Measurements from ENCODE around the gene CCT6A.
"Not testable (repeated sequence)": the region's sequence is repeated elsewhere in the genome, so short reads cannot be mapped to it uniquely, and the experiment has no call there.

CCT6A gene

DNA sequence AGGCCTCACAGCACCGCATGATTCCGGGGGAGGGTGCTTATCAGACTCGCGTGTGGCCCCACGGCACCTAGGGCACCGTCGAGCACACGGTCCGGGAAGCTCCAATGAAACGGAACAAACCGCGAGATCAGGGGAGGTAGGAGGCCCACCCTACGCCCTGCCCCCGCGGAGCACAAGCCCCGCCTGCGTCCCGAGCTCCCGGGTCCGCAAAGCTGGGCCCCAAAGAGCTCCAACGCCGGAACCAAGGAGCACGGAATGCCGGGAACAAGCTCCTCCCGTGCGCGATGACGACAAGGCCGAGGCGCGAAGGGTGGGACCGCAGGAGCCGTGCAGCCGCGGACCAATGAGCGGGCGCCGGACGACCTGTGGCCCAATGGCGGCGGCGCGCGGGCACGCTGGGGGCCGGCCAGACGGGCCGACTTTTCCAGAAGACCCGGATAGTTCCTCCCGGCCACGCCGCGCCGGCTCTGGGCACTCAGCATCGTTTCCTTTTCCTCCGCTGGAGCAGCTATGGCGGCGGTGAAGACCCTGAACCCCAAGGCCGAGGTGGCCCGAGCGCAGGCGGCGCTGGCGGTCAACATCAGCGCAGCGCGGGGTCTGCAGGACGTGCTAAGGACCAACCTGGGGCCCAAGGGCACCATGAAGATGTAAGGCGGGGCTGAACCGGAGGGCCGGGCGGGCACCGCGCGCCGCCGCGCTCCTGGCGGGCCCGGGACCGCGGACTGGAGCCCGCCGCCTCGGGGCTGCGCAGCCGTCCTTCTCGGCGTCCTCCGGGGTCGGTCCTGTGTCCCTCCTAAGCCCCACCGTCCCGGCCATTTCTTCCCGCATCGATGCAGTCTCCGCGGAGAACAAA, at the start of gene CCT6A, which contains the start of gene PSPH:
Gene CCT6A (plus strand): TSS at position 427 of the 853 bp plus-strand sequence. CDS start 84 bp downstream, at position 511.
Gene PSPH (minus strand): TSS at position 106 of the 853 bp plus-strand sequence. CDS start 30,232 bp downstream, outside the sequence.
- DNase-seq (ENCODE audit: low read depth) = peak; percentile 97
- H3K4me3 ChIP-seq (ENCODE audit: control insufficient read depth, low read depth, low read length) = peak within 1 kb of the TSS; percentile 94
- TF ChIP-seq, protein P1, sequence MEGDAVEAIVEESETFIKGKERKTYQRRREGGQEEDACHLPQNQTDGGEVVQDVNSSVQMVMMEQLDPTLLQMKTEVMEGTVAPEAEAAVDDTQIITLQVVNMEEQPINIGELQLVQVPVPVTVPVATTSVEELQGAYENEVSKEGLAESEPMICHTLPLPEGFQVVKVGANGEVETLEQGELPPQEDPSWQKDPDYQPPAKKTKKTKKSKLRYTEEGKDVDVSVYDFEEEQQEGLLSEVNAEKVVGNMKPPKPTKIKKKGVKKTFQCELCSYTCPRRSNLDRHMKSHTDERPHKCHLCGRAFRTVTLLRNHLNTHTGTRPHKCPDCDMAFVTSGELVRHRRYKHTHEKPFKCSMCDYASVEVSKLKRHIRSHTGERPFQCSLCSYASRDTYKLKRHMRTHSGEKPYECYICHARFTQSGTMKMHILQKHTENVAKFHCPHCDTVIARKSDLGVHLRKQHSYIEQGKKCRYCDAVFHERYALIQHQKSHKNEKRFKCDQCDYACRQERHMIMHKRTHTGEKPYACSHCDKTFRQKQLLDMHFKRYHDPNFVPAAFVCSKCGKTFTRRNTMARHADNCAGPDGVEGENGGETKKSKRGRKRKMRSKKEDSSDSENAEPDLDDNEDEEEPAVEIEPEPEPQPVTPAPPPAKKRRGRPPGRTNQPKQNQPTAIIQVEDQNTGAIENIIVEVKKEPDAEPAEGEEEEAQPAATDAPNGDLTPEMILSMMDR (conservative IDR thresholded peaks at IDR 0.05; ENCODE audit: control insufficient read depth, insufficient read depth, low read depth, low read length) = no peak

- H3K4me3 ChIP-seq (ENCODE audit: control insufficient read depth, low read depth, low read length) = no peak overlapping the region
- DNase-seq (ENCODE audit: low read depth) = no peak
- TF ChIP-seq, protein P1 (conservative IDR thresholded peaks at IDR 0.05; ENCODE audit: control insufficient read depth, insufficient read depth, low read depth, low read length) = no peak
These were observed 47.8 kb upstream of the CCT6A start for GRCh38 chr7:56003749-56004148.

DNA sequence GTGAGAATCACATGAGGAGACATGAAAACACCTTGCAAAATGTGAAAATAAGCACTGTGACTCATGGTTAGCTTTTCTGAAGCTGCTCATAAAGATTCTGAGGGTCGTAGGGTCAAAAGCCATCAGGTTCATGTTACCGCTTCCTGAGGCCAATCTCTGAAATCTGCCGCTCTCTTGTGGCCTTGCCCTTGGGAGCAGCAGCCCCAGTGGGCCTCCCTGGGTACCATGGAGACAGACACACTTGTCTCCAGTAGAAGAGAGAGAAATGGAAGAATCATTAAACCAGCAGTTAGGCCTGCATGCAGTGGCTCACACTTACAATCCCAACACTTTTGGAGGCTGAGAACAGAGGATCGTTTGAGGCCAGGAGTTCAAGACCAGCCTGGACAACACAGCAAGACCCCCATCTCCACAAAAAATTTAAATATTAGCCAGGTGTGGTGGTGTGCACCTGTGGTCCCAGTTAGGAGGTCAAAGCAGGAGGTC, 44.4 kb upstream of the CCT6A start:
- TF ChIP-seq, protein P1 (conservative IDR thresholded peaks at IDR 0.05; ENCODE audit: control insufficient read depth, insufficient read depth, low read depth, low read length) = no peak
- no peak overlapping the region for H3K4me3 ChIP-seq (ENCODE audit: control insufficient read depth, low read depth, low read length)
- DNase-seq (ENCODE audit: low read depth) = no peak

DNA sequence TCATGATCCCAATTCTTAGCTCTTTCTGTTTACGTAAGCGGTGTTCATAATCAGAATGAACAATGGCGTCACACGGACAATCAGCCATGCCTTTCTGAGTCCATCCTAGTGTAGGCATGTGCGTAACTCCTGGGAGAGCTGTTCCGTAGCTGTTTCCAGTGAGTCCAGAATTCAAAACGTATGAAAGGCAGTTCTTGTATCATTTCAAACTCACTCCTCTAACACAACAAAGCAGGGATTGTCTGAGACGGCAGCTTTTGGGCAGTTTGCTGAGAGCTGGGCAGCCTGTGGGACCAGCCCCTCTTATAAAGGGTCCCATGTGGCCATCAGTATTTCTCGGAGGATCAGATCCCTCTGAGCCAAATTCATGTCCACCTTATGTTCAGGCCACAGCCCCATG, 43.7 kb upstream of the CCT6A start:
- no peak for DNase-seq (ENCODE audit: low read depth)
- TF ChIP-seq, protein P1 (conservative IDR thresholded peaks at IDR 0.05; ENCODE audit: control insufficient read depth, insufficient read depth, low read depth, low read length) = no peak
- H3K4me3 ChIP-seq (ENCODE audit: control insufficient read depth, low read depth, low read length) = no peak overlapping the region

DNA sequence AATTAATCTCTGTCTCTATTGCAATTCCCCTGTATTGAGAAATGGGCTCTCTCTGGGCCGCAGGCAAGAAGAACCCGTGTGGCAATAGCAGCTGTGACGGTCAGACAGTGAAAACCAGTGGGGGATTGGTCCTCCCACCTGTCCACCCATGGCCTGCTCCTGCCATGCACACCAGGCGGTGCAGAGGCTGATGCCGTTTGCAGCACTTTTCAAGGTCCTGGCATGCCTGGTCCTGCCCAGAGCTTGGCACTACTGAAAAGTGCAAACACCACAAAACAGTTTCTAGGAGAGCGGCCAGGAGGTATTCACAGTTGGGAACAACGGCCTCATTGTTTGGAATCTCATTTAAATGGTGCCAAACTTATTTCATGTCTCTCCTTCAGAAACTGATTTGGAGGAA, 41.9 kb upstream of the CCT6A start:
- no peak overlapping the region for H3K4me3 ChIP-seq (ENCODE audit: control insufficient read depth, low read depth, low read length)

GRCh38 chr7:56017015-56017414, 34.5 kb upstream of the CCT6A start:
- H3K4me3 ChIP-seq (ENCODE audit: control insufficient read depth, low read depth, low read length); DNase-seq (ENCODE audit: low read depth): not testable (repeated sequence)

More for the DNA sequence above, 41.9 kb upstream of the CCT6A start:
- no peak for DNase-seq (ENCODE audit: low read depth)
- TF ChIP-seq, protein P1 (conservative IDR thresholded peaks at IDR 0.05; ENCODE audit: control insufficient read depth, insufficient read depth, low read depth, low read length) = no peak

DNA sequence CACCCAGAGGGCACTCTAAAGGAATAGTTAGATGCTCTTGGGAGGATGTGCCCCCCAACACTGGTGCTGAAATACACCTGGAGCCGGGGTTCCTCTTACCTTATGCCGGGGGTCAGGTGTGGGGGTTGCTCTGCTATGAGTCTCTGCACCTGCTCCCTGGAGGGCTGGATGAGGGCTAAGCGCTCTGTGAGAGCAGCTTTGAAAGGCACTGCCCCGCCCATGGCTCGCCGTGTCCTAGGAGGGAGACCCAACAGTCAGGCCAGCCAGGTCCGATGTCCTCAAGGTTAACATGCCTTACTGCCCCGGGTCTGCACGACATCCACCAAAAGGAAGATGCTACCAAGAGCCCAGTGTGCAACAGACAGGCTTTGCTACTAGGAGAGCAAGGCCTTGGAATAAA, 32.1 kb upstream of the CCT6A start:
- TF ChIP-seq, protein P1 (conservative IDR thresholded peaks at IDR 0.05; ENCODE audit: control insufficient read depth, insufficient read depth, low read depth, low read length) = no peak
- DNase-seq (ENCODE audit: low read depth) = no peak
- H3K4me3 ChIP-seq (ENCODE audit: control insufficient read depth, low read depth, low read length) = no peak overlapping the region

Data from fibroblast of mammary gland (primary cell).